Glutamatergic neuron (in vitro differentiated cells): ENCODE measurements around the gene PILRA. TPM values are rescaled to one million over a fixed set of nuclear protein-coding genes. Genes with fewer than 3 reads are reported as not detected.
A peak's percentile ranks its signal among the peaks of the same experiment; 100 is the strongest.

Experiments
- DNase-seq: peaks from one replicate; pipeline ENCODE4 v3.0.0; 2022
- H3K27ac Mint-ChIP-seq: one replicate; pipeline ENCODE4 v1.8.0; 2020; ENCODE audit warnings: mild to moderate bottlenecking, mixed read lengths, inconsistent platforms; ENCODE audit not compliant: unreplicated experiment
- H3K27me3 Mint-ChIP-seq: one replicate; pipeline ENCODE4 v1.8.0; 2020; ENCODE audit warnings: mild to moderate bottlenecking, moderate library complexity, mixed read lengths, inconsistent platforms; ENCODE audit not compliant: unreplicated experiment
- H3K36me3 Mint-ChIP-seq: one replicate; pipeline ENCODE4 v1.8.0; 2020; ENCODE audit warnings: mild to moderate bottlenecking, mixed read lengths, inconsistent platforms; ENCODE audit not compliant: unreplicated experiment
- H3K4me1 Mint-ChIP-seq: one replicate; pipeline ENCODE4 v1.8.0; 2020; ENCODE audit warnings: mild to moderate bottlenecking, low read depth, mixed read lengths, inconsistent platforms; ENCODE audit not compliant: unreplicated experiment
- H3K4me3 Mint-ChIP-seq: one replicate; pipeline ENCODE4 v1.8.0; 2020; ENCODE audit warnings: mild to moderate bottlenecking, mixed read lengths, inconsistent platforms; ENCODE audit not compliant: unreplicated experiment
- H3K9me3 Mint-ChIP-seq: one replicate; pipeline ENCODE4 v1.8.0; 2020; ENCODE audit warnings: mild to moderate bottlenecking, moderate library complexity, mixed read lengths, inconsistent platforms; ENCODE audit not compliant: unreplicated experiment
- CTCF ChIP-seq: fragments of 200-600 bp; sonication (generic); IDR thresholded peaks from one replicate; pipeline ENCODE4 v1.5.0; 2021; ENCODE audit not compliant: partially characterized antibody, unreplicated experiment
- total RNA-seq: library from RNA; stranded (reverse); fragmentation: NEBNext Ultra II Directional; extraction: Animal tissue kit (Norgen Biotek cat#: 25700); gene quantifications from one replicate; pipeline ENCODE4 v1.2.1, GENCODE V29; 2021; ENCODE audit not compliant: unreplicated experiment

PILRA gene
- total RNA-seq, 1 donor from 2014 or later, result 12.5 TPM

- no peaks in the 10 kb centered on the region for H3K36me3 Mint-ChIP-seq
- TF ChIP-seq CTCF, result no peak
- peaks cover 24% of the 10 kb centered on the region for H3K27me3 Mint-ChIP-seq
- peak within 1 kb of the TSS; percentile 96 for H3K4me3 Mint-ChIP-seq
- H3K27ac Mint-ChIP-seq, result peak within 1 kb of the TSS; percentile 98
- peaks cover 21% of the 10 kb centered on the region for H3K9me3 Mint-ChIP-seq
- peak; percentile 93 for DNase-seq
- no peaks in the 10 kb centered on the region for H3K4me1 Mint-ChIP-seq
Observed at GRCh38 chr7:100428199-100428966, 55.1 kb downstream of the PILRA start, which contains the start of gene ZCWPW1. ZCWPW1 (minus strand) TSS chr7:100428703; CDS start chr7:100420649, 8,054 bp downstream.

- H3K27ac Mint-ChIP-seq, result peak overlapping the region; percentile 98
- H3K36me3 Mint-ChIP-seq, result no peaks in the 10 kb centered on the region
- peak; percentile 63 for TF ChIP-seq CTCF
- peaks cover 24% of the 10 kb centered on the region for H3K9me3 Mint-ChIP-seq
- peak; percentile 100 for DNase-seq
- peaks cover 24% of the 10 kb centered on the region for H3K27me3 Mint-ChIP-seq
- no peaks in the 10 kb centered on the region for H3K4me1 Mint-ChIP-seq
- H3K4me3 Mint-ChIP-seq, result peak overlapping the region; percentile 96
Observed at GRCh38 chr7:100428967-100429636, 55.8 kb downstream of the PILRA start.

- H3K4me3 Mint-ChIP-seq, result peak within 1 kb of the TSS; percentile 96
- H3K4me1 Mint-ChIP-seq, result peaks cover 5% of the 10 kb centered on the region
- no peaks in the 10 kb centered on the region for H3K36me3 Mint-ChIP-seq
- H3K27ac Mint-ChIP-seq, result peak within 1 kb of the TSS; percentile 98
- no peak for TF ChIP-seq CTCF
- peak; percentile 99 for DNase-seq
- peaks cover 24% of the 10 kb centered on the region for H3K27me3 Mint-ChIP-seq
- H3K9me3 Mint-ChIP-seq, result peaks cover 26% of the 10 kb centered on the region
Observed at GRCh38 chr7:100429637-100430492, 56.6 kb downstream of the PILRA start, which contains the start of gene MEPCE. MEPCE (plus strand) TSS chr7:100429831; CDS start chr7:100430019, 188 bp downstream.

- H3K4me1 Mint-ChIP-seq, result peaks cover 8% of the 10 kb centered on the region
- DNase-seq, result no peak
- H3K36me3 Mint-ChIP-seq, result no peaks in the 10 kb centered on the region
Observed at GRCh38 chr7:100430493-100431285, 57.4 kb downstream of the PILRA start.

More at GRCh38 chr7:100430493-100431285, 57.4 kb downstream of the PILRA start:
- Mint-ChIP-seq H3K9me3 (peaks cover 26% of the 10 kb centered on the region), H3K27ac (peak overlapping the region; percentile 92), H3K27me3 (peaks cover 24% of the 10 kb centered on the region), H3K4me3 (peak overlapping the region; percentile 92)
- no peak for TF ChIP-seq CTCF
